Nephron (organoid): Measurements from ENCODE around the gene BNIP1.

Experiments used
- H3K27ac Mint-ChIP-seq, 3 experiments: 2 replicates each; pipeline ENCODE4 v1.8.0; 2020; ENCODE audit warnings: mixed read lengths in 3 of 3, mild to moderate bottlenecking in 2 of 3, moderate library complexity in 1 of 3
- H3K27me3 Mint-ChIP-seq: 2 replicates; pipeline ENCODE4 v1.8.0; 2021; ENCODE audit warnings: low read depth, mild to moderate bottlenecking, moderate library complexity, mixed read lengths
- H3K36me3 Mint-ChIP-seq: 2 replicates; pipeline ENCODE4 v1.8.0; 2020; ENCODE audit warnings: low read depth, mixed read lengths
- H3K4me1 Mint-ChIP-seq: 2 replicates; pipeline ENCODE4 v1.8.0; 2020; ENCODE audit warnings: mixed read lengths
- H3K4me3 Mint-ChIP-seq, 3 experiments: 2 replicates each; pipeline ENCODE4 v1.8.0; 2020; ENCODE audit warnings: mild to moderate bottlenecking in 3 of 3, mixed read lengths in 3 of 3, moderate library complexity in 2 of 3
- H3K9me3 Mint-ChIP-seq: 2 replicates; pipeline ENCODE4 v1.8.0; 2020; ENCODE audit warnings: mixed read lengths
- TF ChIP-seq, protein P1 (sequence below), 3 experiments: fragments of 200-600 bp; sonication (generic); IDR thresholded peaks; one replicate each; pipeline ENCODE4 v1.5.0; 2021; ENCODE audit warnings: antibody characterized with exemption in 3 of 3; ENCODE audit not compliant: unreplicated experiment in 3 of 3

Gene BNIP1

DNA sequence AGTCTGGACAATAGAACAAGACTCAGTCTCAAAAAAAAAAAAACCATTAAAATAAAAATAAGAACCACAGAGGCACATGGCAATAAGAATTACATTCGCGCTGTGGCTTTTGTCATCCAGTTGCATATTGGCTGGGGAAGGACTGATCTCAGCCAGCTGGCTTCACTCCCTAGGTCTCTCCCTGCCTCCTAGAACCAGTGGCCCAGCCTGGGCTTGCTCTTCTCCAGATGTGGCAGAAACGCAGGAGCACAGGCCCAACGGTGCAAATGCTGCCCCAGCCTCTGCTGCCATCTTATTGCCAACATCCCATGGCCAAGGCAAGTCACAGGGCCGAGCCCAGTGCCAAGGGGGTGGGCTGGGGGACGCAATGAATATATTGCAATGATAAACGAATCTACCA, 53.7 kb downstream of the BNIP1 start:
- H3K36me3 Mint-ChIP-seq: no peaks in the 10 kb centered on the region

DNA sequence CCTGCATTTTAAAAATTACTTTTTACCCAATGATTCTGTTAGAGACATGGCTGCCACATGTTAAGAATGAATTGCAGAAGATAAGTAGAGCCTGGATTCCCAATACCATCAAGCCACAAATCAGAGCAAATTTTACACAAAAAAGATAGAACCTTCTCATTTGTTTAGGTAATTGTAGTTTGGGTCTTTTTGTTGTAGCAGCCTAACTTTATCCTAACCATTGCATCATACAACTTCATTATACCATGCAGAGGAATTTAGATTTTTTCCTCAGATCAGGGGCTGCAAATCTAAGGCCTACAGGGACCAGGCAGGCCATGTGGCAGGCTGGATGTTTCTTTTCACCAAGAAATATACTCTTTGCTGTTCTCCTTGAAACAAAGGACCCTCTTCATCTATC, 56.0 kb downstream of the BNIP1 start:
- H3K36me3 Mint-ChIP-seq: no peaks in the 10 kb centered on the region
- H3K27me3 Mint-ChIP-seq: peaks cover 69% of the 10 kb centered on the region
- H3K9me3 Mint-ChIP-seq: peaks cover 14% of the 10 kb centered on the region
- no peaks in the 10 kb centered on the region for H3K4me1 Mint-ChIP-seq
- H3K4me3 Mint-ChIP-seq: no peak overlapping the region
- H3K27ac Mint-ChIP-seq: no peak overlapping the region
- TF ChIP-seq, protein P1, sequence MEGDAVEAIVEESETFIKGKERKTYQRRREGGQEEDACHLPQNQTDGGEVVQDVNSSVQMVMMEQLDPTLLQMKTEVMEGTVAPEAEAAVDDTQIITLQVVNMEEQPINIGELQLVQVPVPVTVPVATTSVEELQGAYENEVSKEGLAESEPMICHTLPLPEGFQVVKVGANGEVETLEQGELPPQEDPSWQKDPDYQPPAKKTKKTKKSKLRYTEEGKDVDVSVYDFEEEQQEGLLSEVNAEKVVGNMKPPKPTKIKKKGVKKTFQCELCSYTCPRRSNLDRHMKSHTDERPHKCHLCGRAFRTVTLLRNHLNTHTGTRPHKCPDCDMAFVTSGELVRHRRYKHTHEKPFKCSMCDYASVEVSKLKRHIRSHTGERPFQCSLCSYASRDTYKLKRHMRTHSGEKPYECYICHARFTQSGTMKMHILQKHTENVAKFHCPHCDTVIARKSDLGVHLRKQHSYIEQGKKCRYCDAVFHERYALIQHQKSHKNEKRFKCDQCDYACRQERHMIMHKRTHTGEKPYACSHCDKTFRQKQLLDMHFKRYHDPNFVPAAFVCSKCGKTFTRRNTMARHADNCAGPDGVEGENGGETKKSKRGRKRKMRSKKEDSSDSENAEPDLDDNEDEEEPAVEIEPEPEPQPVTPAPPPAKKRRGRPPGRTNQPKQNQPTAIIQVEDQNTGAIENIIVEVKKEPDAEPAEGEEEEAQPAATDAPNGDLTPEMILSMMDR (IDR thresholded peaks at IDR 0.05; ENCODE audit: unreplicated experiment in 3 of 3): no peak

More for the DNA sequence above, 53.7 kb downstream of the BNIP1 start:
- TF ChIP-seq, protein P1 (IDR thresholded peaks at IDR 0.05; ENCODE audit: unreplicated experiment in 3 of 3): no peak
- no peaks in the 10 kb centered on the region for H3K4me1 Mint-ChIP-seq
- H3K27me3 Mint-ChIP-seq: peaks cover 53% of the 10 kb centered on the region
- peaks cover 11% of the 10 kb centered on the region for H3K9me3 Mint-ChIP-seq
- H3K4me3 Mint-ChIP-seq: no peak overlapping the region
- no peak overlapping the region for H3K27ac Mint-ChIP-seq

DNA sequence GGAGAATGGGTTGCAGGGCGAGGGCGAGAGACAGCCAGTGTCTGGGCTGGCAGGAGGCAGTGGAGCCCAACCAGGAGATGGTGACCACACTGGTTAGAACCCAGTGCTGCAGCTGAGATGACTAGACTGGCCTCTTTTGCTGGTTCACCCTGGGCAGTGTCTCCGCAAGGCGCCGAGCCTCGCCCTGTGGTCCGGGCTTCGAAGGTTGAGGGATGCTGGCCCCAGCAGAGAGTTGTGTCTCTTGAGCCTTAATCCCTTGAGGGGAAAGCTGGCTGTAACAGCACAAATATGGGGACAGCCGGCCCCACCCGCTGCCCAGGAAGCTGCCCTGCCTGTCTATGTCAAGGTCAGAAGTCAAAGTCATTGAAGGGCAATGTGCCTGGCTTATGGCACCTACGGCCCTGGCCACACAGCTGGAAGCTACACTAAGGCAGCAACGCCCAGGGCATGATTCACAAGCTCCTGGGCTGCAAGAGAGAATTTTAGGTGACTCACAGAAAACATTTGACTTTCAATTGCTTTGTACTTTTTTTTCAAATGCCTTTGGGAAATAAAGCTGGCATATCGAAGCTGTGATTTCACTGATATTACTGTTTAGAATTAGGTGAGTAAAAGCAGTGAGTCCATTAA, 57.4 kb downstream of the BNIP1 start:
- peaks cover 77% of the 10 kb centered on the region for H3K27me3 Mint-ChIP-seq
- no peak overlapping the region for H3K4me3 Mint-ChIP-seq
- no peaks in the 10 kb centered on the region for H3K4me1 Mint-ChIP-seq
- no peaks in the 10 kb centered on the region for H3K36me3 Mint-ChIP-seq
- no peak overlapping the region for H3K27ac Mint-ChIP-seq
- peaks cover 14% of the 10 kb centered on the region for H3K9me3 Mint-ChIP-seq
- TF ChIP-seq, protein P1 (IDR thresholded peaks at IDR 0.05; ENCODE audit: unreplicated experiment in 3 of 3): no peak

DNA sequence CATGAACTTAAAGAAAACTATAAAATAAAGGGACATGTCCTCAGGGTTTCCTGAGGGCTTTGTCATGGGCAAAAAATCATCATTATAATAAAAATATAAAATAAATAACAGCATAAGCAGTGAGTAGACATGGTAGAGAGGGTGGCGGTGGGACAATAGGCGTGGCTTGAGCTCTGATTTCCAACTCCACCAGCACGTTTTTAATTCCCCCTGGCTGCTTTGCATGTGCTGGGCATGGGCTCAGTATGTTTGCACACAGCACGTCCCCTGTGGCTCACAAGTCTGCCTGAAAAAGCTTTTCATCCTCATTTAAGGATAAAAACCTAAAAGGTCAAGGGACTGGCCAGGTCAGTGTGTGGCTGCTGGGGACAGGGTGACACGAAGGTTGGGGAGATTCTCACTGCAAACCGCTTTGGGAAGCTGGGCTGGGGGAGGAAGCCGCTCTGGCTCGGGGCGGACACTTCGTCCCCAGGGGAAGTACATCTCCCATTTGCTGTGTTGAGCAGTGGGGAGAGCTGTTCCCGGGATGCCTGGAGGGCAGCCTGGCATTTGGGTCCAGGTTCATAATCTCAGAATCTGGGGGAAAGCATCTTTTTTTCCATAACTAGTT, 58.0 kb downstream of the BNIP1 start:
- TF ChIP-seq, protein P1 (IDR thresholded peaks at IDR 0.05; ENCODE audit: unreplicated experiment in 3 of 3): no peak
- H3K27ac Mint-ChIP-seq: no peak overlapping the region
- no peaks in the 10 kb centered on the region for H3K36me3 Mint-ChIP-seq
- H3K4me1 Mint-ChIP-seq: no peaks in the 10 kb centered on the region
- H3K27me3 Mint-ChIP-seq: peaks cover 78% of the 10 kb centered on the region
- peaks cover 14% of the 10 kb centered on the region for H3K9me3 Mint-ChIP-seq
- no peak overlapping the region for H3K4me3 Mint-ChIP-seq

DNA sequence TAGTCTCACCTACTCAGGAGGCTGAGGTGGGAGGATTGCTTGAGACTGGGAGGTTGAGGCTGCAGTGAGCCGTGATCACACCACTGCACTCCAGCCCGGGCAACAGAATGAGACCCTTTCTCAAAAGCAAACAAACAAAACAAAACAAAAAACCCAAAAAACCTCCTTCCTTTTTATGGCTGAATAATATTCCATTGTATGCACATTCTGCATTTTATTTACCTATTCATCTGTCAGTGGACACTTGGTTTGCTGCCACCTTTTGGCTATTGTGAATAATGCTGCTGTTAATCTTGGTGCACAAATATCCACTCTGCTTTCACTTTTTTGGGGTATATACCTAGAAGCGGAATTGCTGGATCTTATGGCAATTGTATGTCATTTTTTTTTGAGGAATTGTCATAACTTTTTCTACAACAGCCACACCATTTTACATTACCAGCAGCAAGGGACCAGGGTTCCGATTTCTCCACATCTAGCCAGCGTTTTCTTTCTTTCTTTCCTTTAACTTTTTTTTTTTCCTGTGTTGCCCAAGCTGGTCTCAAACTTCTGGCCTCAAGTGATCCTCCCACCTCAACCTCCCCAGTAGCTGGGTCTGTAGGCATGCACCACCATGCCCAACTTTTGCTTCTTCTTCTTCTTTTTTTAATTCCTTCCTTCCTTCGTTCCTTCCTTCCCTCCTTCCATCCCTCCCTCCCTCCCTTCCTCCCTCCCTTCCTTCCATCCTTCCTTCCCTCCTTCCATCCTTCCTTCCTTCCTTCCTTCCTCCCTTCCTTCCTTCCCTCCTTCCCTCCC, 60.1 kb downstream of the BNIP1 start:
- peaks cover 11% of the 10 kb centered on the region for H3K9me3 Mint-ChIP-seq
- H3K4me3 Mint-ChIP-seq: no peak overlapping the region
- no peaks in the 10 kb centered on the region for H3K36me3 Mint-ChIP-seq
- H3K27ac Mint-ChIP-seq: no peak overlapping the region
- peaks cover 84% of the 10 kb centered on the region for H3K27me3 Mint-ChIP-seq
- TF ChIP-seq, protein P1 (IDR thresholded peaks at IDR 0.05; ENCODE audit: unreplicated experiment in 3 of 3): peak in 1 of 3 experiments; percentile 34
- no peaks in the 10 kb centered on the region for H3K4me1 Mint-ChIP-seq
